Sigmoid colon (tissue), 4 donors: ENCODE measurements around the gene LCOR.

Experiments used
- CTCF ChIP-seq, 4 experiments: fragments of 450-650 bp in 3 of 4; fragments of 200-600 bp in 1 of 4; IDR thresholded peaks; one replicate each; pipeline ENCODE4 v1.5.1; 2016 to 2019; ENCODE audit warnings: antibody characterized with exemption in 4 of 4, mild to moderate bottlenecking in 3 of 4, moderate library complexity in 2 of 4
- EP300 ChIP-seq, 4 donors: sonication (generic); formaldehyde crosslinking; IDR thresholded peaks; one replicate each; pipeline ENCODE4 v1.6.1; 2017; ENCODE audit warnings: antibody characterized with exemption in 4 of 4
- POLR2A ChIP-seq, 2 donors: fragments of 450-650 bp; IDR thresholded peaks; one replicate each; pipeline ENCODE4 v1.6.1; 2016; ENCODE audit warnings: antibody characterized with exemption in 2 of 2, mild to moderate bottlenecking in 2 of 2, moderate library complexity in 2 of 2
- POLR2AphosphoS5 ChIP-seq, 4 donors: sonication (generic); formaldehyde crosslinking; IDR thresholded peaks; one replicate each; pipeline ENCODE4 v1.6.1; 2017; ENCODE audit warnings: antibody characterized with exemption in 4 of 4

DNA sequence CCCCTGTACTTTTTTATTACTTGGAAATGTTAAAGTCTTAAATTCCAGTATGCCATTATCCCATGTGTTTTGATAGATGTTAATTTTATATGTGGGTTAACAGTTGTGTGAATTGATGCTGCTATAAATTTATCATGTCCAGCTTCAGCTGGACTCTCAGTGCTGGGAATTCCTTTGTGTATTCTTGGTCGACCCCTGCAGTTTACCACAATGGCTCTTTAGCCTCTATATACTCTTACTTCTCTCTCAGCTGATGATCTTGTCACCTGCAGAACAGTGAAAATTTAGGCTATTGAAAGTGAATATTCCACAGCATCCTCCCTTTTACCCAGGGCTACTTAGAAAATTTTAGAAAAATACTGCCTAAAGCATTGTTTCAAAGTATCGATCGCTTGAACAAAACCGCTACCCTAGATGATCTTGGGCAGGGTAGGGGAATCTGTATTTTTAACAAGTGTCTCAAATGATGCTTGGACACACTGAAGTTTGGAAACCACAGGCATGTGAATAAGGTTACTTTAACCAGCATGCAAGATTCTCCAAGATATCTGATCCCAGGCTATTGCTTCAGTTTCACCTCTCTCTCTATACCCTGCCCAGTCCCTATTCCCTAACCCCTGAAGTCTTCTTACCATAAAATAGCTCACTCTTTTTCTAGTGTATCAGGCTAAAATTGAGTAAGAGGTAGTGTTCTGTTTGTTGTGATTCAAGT, 25.4 kb downstream of the LCOR start:
- no peak for TF ChIP-seq CTCF (IDR thresholded peaks at IDR 0.05)
- no peak for TF ChIP-seq EP300 (IDR thresholded peaks at IDR 0.05)
- TF ChIP-seq POLR2AphosphoS5 (IDR thresholded peaks at IDR 0.05) = no peak
- TF ChIP-seq POLR2A (IDR thresholded peaks at IDR 0.05) = no peak
